Measurements from ENCODE around the gene TMPRSS12. TPM values are rescaled to one million over a fixed set of nuclear protein-coding genes. Genes with fewer than 3 reads are reported as not detected.
A peak's percentile ranks its signal among the peaks of the same experiment; 100 is the strongest.

Gene TMPRSS12
- total RNA-seq, 1 donor from 2014 or later, result not detected

DNA sequence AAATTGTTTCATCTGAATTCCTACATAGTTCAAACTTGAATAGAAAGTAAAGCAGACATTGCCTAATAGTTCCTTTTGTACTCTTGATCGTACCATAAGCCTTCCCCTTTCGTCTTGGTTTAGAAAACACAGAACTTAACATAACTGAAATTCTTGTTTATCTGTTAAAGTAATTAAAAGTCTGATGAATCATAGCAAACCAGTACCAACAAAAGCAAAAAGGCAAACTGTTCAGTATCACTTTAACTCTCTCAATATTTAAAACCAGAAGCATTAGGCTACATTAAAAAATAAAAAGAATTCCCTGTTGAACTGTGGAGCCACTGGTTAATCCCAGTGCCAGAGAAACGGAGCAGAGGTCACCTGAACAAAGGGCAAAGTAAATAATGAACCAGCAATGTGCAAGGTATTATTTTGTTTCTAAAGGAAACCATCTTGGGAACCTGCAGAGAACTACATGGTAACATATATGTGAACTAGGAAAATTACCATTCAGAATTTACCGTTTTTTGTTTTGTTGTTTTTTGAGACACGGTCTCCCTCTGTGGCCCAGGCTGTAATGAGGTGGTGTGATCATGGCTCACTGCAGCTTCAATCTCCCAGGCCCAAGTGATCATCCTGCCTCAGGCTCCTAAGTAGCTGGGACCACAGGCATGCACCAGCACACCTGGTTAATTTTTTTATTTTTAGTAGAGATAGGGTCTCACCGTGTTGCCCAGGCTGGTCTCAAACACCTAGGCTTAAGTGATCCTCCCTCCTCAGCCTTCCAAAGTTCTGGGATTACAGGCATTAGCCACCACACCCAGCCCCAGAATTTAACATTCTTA, 92.5 kb downstream of the TMPRSS12 start:
- Histone ChIP-seq H3K27ac (replicated peaks) (peak overlapping the region; percentile 79), H3K9me3 (replicated peaks) (no peaks in the 10 kb centered on the region), H3K36me3 (peaks cover 27% of the 10 kb centered on the region), H3K27me3 (ENCODE audit: low read depth) (no peaks in the 10 kb centered on the region), H3K4me3 (peak overlapping the region; percentile 16), H3K4me1 (peaks cover 52% of the 10 kb centered on the region)
- DNase-seq, result no peak
- intact Hi-C loops (cut with micrococcal nuclease), result no loop called here
- TF ChIP-seq, protein P1, sequence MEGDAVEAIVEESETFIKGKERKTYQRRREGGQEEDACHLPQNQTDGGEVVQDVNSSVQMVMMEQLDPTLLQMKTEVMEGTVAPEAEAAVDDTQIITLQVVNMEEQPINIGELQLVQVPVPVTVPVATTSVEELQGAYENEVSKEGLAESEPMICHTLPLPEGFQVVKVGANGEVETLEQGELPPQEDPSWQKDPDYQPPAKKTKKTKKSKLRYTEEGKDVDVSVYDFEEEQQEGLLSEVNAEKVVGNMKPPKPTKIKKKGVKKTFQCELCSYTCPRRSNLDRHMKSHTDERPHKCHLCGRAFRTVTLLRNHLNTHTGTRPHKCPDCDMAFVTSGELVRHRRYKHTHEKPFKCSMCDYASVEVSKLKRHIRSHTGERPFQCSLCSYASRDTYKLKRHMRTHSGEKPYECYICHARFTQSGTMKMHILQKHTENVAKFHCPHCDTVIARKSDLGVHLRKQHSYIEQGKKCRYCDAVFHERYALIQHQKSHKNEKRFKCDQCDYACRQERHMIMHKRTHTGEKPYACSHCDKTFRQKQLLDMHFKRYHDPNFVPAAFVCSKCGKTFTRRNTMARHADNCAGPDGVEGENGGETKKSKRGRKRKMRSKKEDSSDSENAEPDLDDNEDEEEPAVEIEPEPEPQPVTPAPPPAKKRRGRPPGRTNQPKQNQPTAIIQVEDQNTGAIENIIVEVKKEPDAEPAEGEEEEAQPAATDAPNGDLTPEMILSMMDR (IDR thresholded peaks at IDR 0.05; ENCODE audit: borderline replicate concordance), result no peak

GRCh38 chr12:50936821-50937530, 94.2 kb downstream of the TMPRSS12 start:
- H3K4me3 ChIP-seq, result no peak overlapping the region
- no peak overlapping the region for H3K27ac ChIP-seq (replicated peaks)
- H3K27me3 ChIP-seq (ENCODE audit: low read depth), result no peaks in the 10 kb centered on the region
- H3K4me1 ChIP-seq, result peaks cover 41% of the 10 kb centered on the region
- intact Hi-C loops (cut with micrococcal nuclease), result no loop called here
- H3K36me3 ChIP-seq, result peaks cover 9% of the 10 kb centered on the region
- DNase-seq, result no peak
- TF ChIP-seq, protein P1 (IDR thresholded peaks at IDR 0.05; ENCODE audit: borderline replicate concordance), result no peak
- H3K9me3 ChIP-seq (replicated peaks), result no peaks in the 10 kb centered on the region

Other genes starting within 250 kb of the TMPRSS12 start
- gene ATF1, start 78.8 kb upstream of the TMPRSS12 start, total RNA-seq, result 28.3 TPM
- gene HIGD1C, start 109.6 kb downstream of the TMPRSS12 start, total RNA-seq, result not detected
- gene SLC11A2, start 183.5 kb downstream of the TMPRSS12 start, total RNA-seq, result 25.1 TPM
- 20.6 TPM for gene LETMD1, start 205.4 kb downstream of the TMPRSS12 start, total RNA-seq
- gene CSRNP2, start 240.7 kb downstream of the TMPRSS12 start, total RNA-seq, result 21.8 TPM

Measured in left ventricle myocardium inferior (tissue), 1 donor.